IPS-18a (cell line): ENCODE data around the gene ZSCAN30.

Source experiments
- H3K27ac ChIP-seq: one replicate; pipeline ENCODE4 v1.5.1; 2013; ENCODE audit warnings: low read length
- H3K27me3 ChIP-seq: one replicate; pipeline ENCODE4 v1.6.1; 2013; ENCODE audit warnings: mild to moderate bottlenecking, low read length; ENCODE audit not compliant: control insufficient read depth, insufficient read depth
- H3K36me3 ChIP-seq: one replicate; pipeline ENCODE4 v1.6.1; 2013; ENCODE audit warnings: low read depth, low read length; ENCODE audit not compliant: control insufficient read depth
- H3K4me1 ChIP-seq: one replicate; pipeline ENCODE4 v1.6.1; 2013; ENCODE audit warnings: low read depth, low read length; ENCODE audit not compliant: control insufficient read depth
- H3K4me3 ChIP-seq: one replicate; pipeline ENCODE4 v1.5.1; 2013; ENCODE audit warnings: low read length
- H3K9ac ChIP-seq: one replicate; pipeline ENCODE4 v1.6.1; 2013; ENCODE audit warnings: mild to moderate bottlenecking, low read length, moderate library complexity
- H3K9me3 ChIP-seq: one replicate; pipeline ENCODE4 v1.6.1; 2013; ENCODE audit warnings: low read depth, low read length; ENCODE audit not compliant: control insufficient read depth

ZSCAN30 gene

DNA sequence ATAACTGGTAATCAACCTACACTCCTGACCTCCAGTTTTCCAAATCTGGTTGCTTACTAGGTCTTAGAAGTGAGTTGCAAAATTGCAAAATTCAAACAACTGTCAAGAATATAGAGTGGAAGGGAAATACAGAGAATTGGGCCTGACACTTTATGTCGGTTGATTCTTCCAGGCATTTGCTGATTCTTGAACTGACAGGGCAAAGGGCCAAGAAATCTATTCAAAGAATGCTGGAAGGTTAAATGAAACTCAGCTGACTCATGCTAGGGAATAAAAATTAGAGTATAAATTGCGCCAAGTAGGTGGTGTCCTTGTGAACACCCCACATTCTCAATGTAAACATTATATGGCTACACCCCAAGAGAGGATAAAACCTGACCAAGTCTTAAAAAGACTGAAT lies 21.5 kb upstream of the ZSCAN30 start:
- no peaks in the 10 kb centered on the region for H3K4me1 ChIP-seq
- H3K36me3 ChIP-seq = peaks cover 8% of the 10 kb centered on the region
- no peak overlapping the region for H3K9ac ChIP-seq
- no peak overlapping the region for H3K4me3 ChIP-seq
- H3K27me3 ChIP-seq = no peaks in the 10 kb centered on the region
- H3K9me3 ChIP-seq = peaks cover 21% of the 10 kb centered on the region
- H3K27ac ChIP-seq = no peak overlapping the region

GRCh38 chr18:35306588-35307250 lies 16.7 kb upstream of the ZSCAN30 start:
- H3K4me3 ChIP-seq = no peak overlapping the region
- no peak overlapping the region for H3K9ac ChIP-seq
- H3K36me3 ChIP-seq = peaks cover 20% of the 10 kb centered on the region
- H3K27ac ChIP-seq = no peak overlapping the region
- H3K27me3 ChIP-seq = no peaks in the 10 kb centered on the region
- peaks cover 42% of the 10 kb centered on the region for H3K9me3 ChIP-seq
- no peaks in the 10 kb centered on the region for H3K4me1 ChIP-seq

DNA sequence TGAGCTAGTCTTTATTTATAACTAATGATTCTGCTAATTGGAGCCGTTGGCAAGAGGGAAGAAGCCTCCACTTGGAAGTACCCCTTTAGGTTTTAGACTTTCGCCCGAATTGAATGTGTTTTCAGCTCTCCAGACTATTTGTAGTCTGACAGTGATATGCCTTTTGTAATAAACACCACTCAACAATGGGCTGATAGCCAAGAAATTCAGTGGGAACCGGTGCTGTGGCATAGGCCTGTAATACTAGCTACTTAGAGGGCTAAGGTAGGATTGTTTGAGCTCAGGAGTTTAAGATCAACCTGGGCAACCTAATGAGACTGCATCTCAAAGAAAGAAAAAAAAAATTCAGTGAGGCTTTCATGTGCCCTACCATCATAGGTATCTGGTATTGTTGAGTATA lies 13.6 kb upstream of the ZSCAN30 start:
- H3K4me3 ChIP-seq = no peak overlapping the region
- peaks cover 41% of the 10 kb centered on the region for H3K9me3 ChIP-seq
- peaks cover 20% of the 10 kb centered on the region for H3K36me3 ChIP-seq

GRCh38 chr18:35296060-35296459 lies 6.0 kb upstream of the ZSCAN30 start:
- Histone ChIP-seq H3K36me3 (peaks cover 11% of the 10 kb centered on the region), H3K9me3 (no peaks in the 10 kb centered on the region), H3K27ac (no peak overlapping the region)

More for the DNA sequence above, 13.6 kb upstream of the ZSCAN30 start:
- Histone ChIP-seq H3K9ac (no peak overlapping the region), H3K27me3 (no peaks in the 10 kb centered on the region), H3K4me1 (no peaks in the 10 kb centered on the region), H3K27ac (no peak overlapping the region)

DNA sequence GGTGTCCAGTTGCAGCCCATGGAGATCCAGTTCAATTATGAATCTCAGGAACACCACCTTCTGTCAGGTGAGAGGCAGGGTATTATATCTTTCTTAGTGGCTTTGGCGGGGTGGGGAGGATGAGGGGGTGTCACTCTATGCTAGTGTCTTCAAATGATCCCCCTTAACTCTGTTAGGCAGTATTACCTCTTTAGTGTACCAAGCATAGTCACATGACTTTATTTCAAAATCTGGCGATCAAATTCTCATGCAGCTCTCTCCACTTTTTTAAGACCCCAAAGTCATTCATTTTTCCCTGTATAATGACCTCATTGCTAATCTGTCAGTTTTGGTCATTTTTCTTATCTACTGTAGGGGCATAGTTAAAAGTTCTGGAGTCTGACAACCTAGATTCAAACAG lies 1.1 kb upstream of the ZSCAN30 start:
- no peaks in the 10 kb centered on the region for H3K9me3 ChIP-seq
- peaks cover 3% of the 10 kb centered on the region for H3K4me1 ChIP-seq
- H3K4me3 ChIP-seq = peak overlapping the region; percentile 98
- H3K27me3 ChIP-seq = no peaks in the 10 kb centered on the region
- H3K27ac ChIP-seq = no peak overlapping the region
- H3K9ac ChIP-seq = peak overlapping the region; percentile 93
- H3K36me3 ChIP-seq = peaks cover 9% of the 10 kb centered on the region

More at GRCh38 chr18:35296060-35296459, 6.0 kb upstream of the ZSCAN30 start:
- no peaks in the 10 kb centered on the region for H3K4me1 ChIP-seq
- no peak overlapping the region for H3K4me3 ChIP-seq
- H3K27me3 ChIP-seq = no peaks in the 10 kb centered on the region
- H3K9ac ChIP-seq = no peak overlapping the region

GRCh38 chr18:35289727-35290093 lies 319 bp downstream of the ZSCAN30 start:
- Histone ChIP-seq H3K36me3 (no peaks in the 10 kb centered on the region), H3K9ac (peak overlapping the region; percentile 93), H3K9me3 (no peaks in the 10 kb centered on the region), H3K27ac (peak overlapping the region; percentile 90), H3K27me3 (no peaks in the 10 kb centered on the region), H3K4me3 (peak overlapping the region; percentile 98), H3K4me1 (peaks cover 3% of the 10 kb centered on the region)

- H3K4me3 ChIP-seq = peak overlapping the region; percentile 98
- no peaks in the 10 kb centered on the region for H3K36me3 ChIP-seq
- peak overlapping the region; percentile 90 for H3K27ac ChIP-seq
- H3K27me3 ChIP-seq = no peaks in the 10 kb centered on the region
- peaks cover 3% of the 10 kb centered on the region for H3K4me1 ChIP-seq
- no peaks in the 10 kb centered on the region for H3K9me3 ChIP-seq
- peak overlapping the region; percentile 93 for H3K9ac ChIP-seq
Observed at GRCh38 chr18:35289293-35289692, 736 bp downstream of the ZSCAN30 start.

DNA sequence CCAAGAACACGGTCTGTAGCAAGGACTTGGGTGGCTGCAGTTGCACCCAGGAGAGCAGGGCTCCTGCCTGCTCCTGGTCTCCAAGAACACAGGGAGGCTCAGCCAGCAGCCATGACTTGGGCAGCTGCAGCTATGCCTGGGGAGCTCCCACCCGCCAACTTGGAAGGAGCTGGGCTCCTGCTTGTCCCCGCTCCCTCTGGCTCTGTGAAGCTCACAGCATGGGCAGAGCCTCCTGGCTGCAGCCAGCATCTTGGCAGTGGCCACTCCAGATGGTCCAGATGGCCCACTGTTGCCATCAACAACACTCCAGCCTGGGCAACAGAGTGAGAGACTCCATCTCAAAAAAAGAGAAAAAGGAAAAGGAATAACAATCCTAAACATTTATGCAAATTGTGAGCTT lies 5.2 kb downstream of the ZSCAN30 start:
- Histone ChIP-seq H3K4me1 (peaks cover 3% of the 10 kb centered on the region), H3K9ac (no peak overlapping the region), H3K36me3 (no peaks in the 10 kb centered on the region)

GRCh38 chr18:35283923-35284794 lies 5.9 kb downstream of the ZSCAN30 start:
- Histone ChIP-seq H3K9me3 (peaks cover 4% of the 10 kb centered on the region), H3K4me1 (peaks cover under 1% of the 10 kb centered on the region), H3K4me3 (no peak overlapping the region), H3K36me3 (no peaks in the 10 kb centered on the region), H3K27me3 (no peaks in the 10 kb centered on the region), H3K9ac (no peak overlapping the region), H3K27ac (no peak overlapping the region)

More for the DNA sequence above, 5.2 kb downstream of the ZSCAN30 start:
- Histone ChIP-seq H3K9me3 (peaks cover 4% of the 10 kb centered on the region), H3K4me3 (no peak overlapping the region), H3K27me3 (no peaks in the 10 kb centered on the region), H3K27ac (no peak overlapping the region)

GRCh38 chr18:35282353-35282752 lies 7.7 kb downstream of the ZSCAN30 start:
- Histone ChIP-seq H3K36me3 (no peaks in the 10 kb centered on the region), H3K27me3 (no peaks in the 10 kb centered on the region), H3K27ac (no peak overlapping the region), H3K4me1 (no peaks in the 10 kb centered on the region), H3K9ac (no peak overlapping the region), H3K4me3 (no peak overlapping the region), H3K9me3 (peaks cover 4% of the 10 kb centered on the region)

- Histone ChIP-seq H3K27ac (no peak overlapping the region), H3K27me3 (no peaks in the 10 kb centered on the region), H3K36me3 (no peaks in the 10 kb centered on the region), H3K4me1 (no peaks in the 10 kb centered on the region), H3K4me3 (no peak overlapping the region), H3K9me3 (peaks cover 2% of the 10 kb centered on the region), H3K9ac (no peak overlapping the region)
Observed at GRCh38 chr18:35278969-35279368, 11.1 kb downstream of the ZSCAN30 start.
